Neural cell (in vitro differentiated cells): ENCODE data around the gene HK1. TPM values are rescaled to one million over a fixed set of nuclear protein-coding genes. Genes with fewer than 3 reads are reported as not detected.
"Not testable (repeated sequence)": the region's sequence is repeated elsewhere in the genome, so short reads cannot be mapped to it uniquely, and the experiment has no call there.

Experiments
- H2AFZ ChIP-seq: fragments of 200-600, 300-800 bp; sonication (generic), shearing (Covaris generic); 2 replicates; pipeline ENCODE4 v1.6.0; 2014; ENCODE audit warnings: low read depth, mild to moderate bottlenecking, antibody characterized with exemption, low read length, moderate library complexity
- H3F3A ChIP-seq: fragments of 200-600 bp; shearing (Covaris generic); 2 replicates; pipeline ENCODE4 v1.6.1; 2016; ENCODE audit warnings: mild to moderate bottlenecking, moderate library complexity, mixed read lengths, antibody characterized with exemption, low read length; ENCODE audit not compliant: insufficient read depth, poor library complexity, severe bottlenecking
- H3K27ac ChIP-seq: fragments of 200-600, 300-800 bp; sonication (generic), shearing (Covaris generic); 2 replicates; pipeline ENCODE4 v1.5.1; 2014; ENCODE audit warnings: mild to moderate bottlenecking, low read length, moderate library complexity
- H3K27me3 ChIP-seq: fragments of 300-800, 200-600 bp; sonication (generic), shearing (Covaris generic); 2 replicates; pipeline ENCODE4 v1.6.0; 2014; ENCODE audit warnings: mild to moderate bottlenecking, low read depth, low read length, moderate library complexity; ENCODE audit not compliant: insufficient read depth
- H3K36me3 ChIP-seq: fragments of 300-800, 200-600 bp; sonication (generic), shearing (Covaris generic); 2 replicates; pipeline ENCODE4 v1.5.1; 2014; ENCODE audit warnings: mild to moderate bottlenecking, antibody characterized with exemption, low read length, moderate library complexity; ENCODE audit not compliant: insufficient read depth
- H3K4me2 ChIP-seq: fragments of 300-800, 200-600 bp; sonication (generic), shearing (Covaris generic); 2 replicates; pipeline ENCODE4 v1.6.0; 2014; ENCODE audit warnings: mild to moderate bottlenecking, low read length
- H3K4me3 ChIP-seq: fragments of 300-800, 200-600 bp; sonication (generic), shearing (Covaris generic); 2 replicates; pipeline ENCODE4 v1.5.1; 2014; ENCODE audit warnings: mild to moderate bottlenecking, low read length, moderate library complexity
- H3K79me2 ChIP-seq: fragments of 200-600 bp; shearing (Covaris generic); replicated peaks from 2 replicates; pipeline ENCODE4 v1.6.0; 2014; ENCODE audit warnings: mild to moderate bottlenecking, low read length, moderate library complexity; ENCODE audit not compliant: insufficient read depth
- H3K9ac ChIP-seq: fragments of 300-800, 200-600 bp; sonication (generic), shearing (Covaris generic); 2 replicates; pipeline ENCODE4 v1.6.1; 2016; ENCODE audit warnings: mild to moderate bottlenecking, low read length, mixed read lengths
- H3K9me2 ChIP-seq: fragments of 200-600 bp; shearing (Covaris generic); 2 replicates; pipeline ENCODE4 v1.6.1; 2016; ENCODE audit warnings: mild to moderate bottlenecking, low read length, mixed read lengths; ENCODE audit not compliant: insufficient read depth
- H3K9me3 ChIP-seq: fragments of 200-600, 300-800 bp; sonication (generic), shearing (Covaris generic); 2 replicates; pipeline ENCODE4 v1.6.1; 2016; ENCODE audit warnings: mild to moderate bottlenecking, mixed run types, low read length, moderate library complexity, mixed read lengths
- H4K20me1 ChIP-seq: fragments of 200-600 bp; shearing (Covaris generic); 2 replicates; pipeline ENCODE4 v1.6.1; 2016; ENCODE audit warnings: mild to moderate bottlenecking, mixed run types; ENCODE audit not compliant: insufficient read depth
- EP300 ChIP-seq: fragments of 450-650 bp; conservative IDR thresholded peaks from 2 replicates; pipeline ENCODE4 v1.6.1; 2014; ENCODE audit warnings: antibody characterized with exemption, mild to moderate bottlenecking, moderate library complexity; ENCODE audit not compliant: poor library complexity, severe bottlenecking
- EZH2 ChIP-seq: fragments of 200-600, 300-800 bp; shearing (Covaris generic), sonication (generic); IDR thresholded peaks from 2 replicates; pipeline ENCODE4 v1.6.1; 2014; ENCODE audit warnings: antibody characterized with exemption, low read length, borderline replicate concordance, mild to moderate bottlenecking; ENCODE audit not compliant: insufficient read depth, poor library complexity, severe bottlenecking
- MXI1 ChIP-seq: fragments of 450-650 bp; conservative IDR thresholded peaks from 2 replicates; pipeline ENCODE4 v1.6.1; 2014; ENCODE audit warnings: antibody characterized with exemption, mild to moderate bottlenecking; ENCODE audit not compliant: poor library complexity, severe bottlenecking
- POLR2AphosphoS5 ChIP-seq: IDR thresholded peaks from 2 replicates; pipeline ENCODE4 v1.6.1; 2012
- RAD21 ChIP-seq: fragments of 450-650 bp; conservative IDR thresholded peaks from 2 replicates; pipeline ENCODE4 v1.6.1; 2014; ENCODE audit warnings: antibody characterized with exemption, mild to moderate bottlenecking, moderate library complexity
- SMC3 ChIP-seq: fragments of 450-650 bp; conservative IDR thresholded peaks from 2 replicates; pipeline ENCODE4 v1.6.1; 2014; ENCODE audit warnings: antibody characterized with exemption, mild to moderate bottlenecking, moderate library complexity; ENCODE audit not compliant: poor library complexity
- TAF1 ChIP-seq: IDR thresholded peaks from 2 replicates; pipeline ENCODE4 v1.6.1; 2012; ENCODE audit warnings: low read depth
- polyA plus RNA-seq: library from polyadenylated mRNA; depleted of rRNA; stranded (reverse); fragments of >200 nt; gene quantifications from 2 replicates; pipeline ENCODE4 v1.2.3, GENCODE V29; 2014
- TF ChIP-seq, protein P1 (sequence below): IDR thresholded peaks from 2 replicates; pipeline ENCODE4 v1.6.1; 2012; ENCODE audit warnings: borderline replicate concordance
- TF ChIP-seq, protein P2 (sequence below): fragments of 450-650 bp; IDR thresholded peaks from 2 replicates; pipeline ENCODE4 v1.5.1; 2014; ENCODE audit warnings: antibody characterized with exemption, mild to moderate bottlenecking, moderate library complexity; ENCODE audit not compliant: poor library complexity, severe bottlenecking

Gene HK1
- polyA plus RNA-seq, 1 donor from 2014 or later = 60.5 TPM

DNA sequence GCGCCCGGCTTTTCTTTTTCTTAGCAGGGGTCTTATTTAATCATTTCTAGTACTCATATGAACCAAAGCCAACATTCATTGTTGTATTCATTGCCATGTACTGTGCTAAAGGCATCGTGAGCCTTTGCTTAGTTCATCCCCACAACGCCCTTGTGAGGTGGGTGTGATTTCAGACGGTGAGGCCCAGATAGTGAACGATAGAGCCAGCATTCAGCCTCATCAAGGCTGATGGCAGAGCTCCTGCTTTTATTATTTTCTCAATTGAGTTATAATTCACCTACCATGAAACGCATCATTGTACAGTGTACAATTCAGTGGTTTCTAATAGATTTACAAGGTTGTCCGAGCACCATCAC is 50.1 kb downstream of the HK1 start:
- Histone ChIP-seq H3K27ac (no peak overlapping the region), H3K79me2 (peaks cover 28% of the 10 kb centered on the region), H4K20me1 (no peaks in the 10 kb centered on the region), H3F3A (no peaks in the 10 kb centered on the region), H3K27me3 (no peaks in the 10 kb centered on the region), H3K9me2 (no peaks in the 10 kb centered on the region), H3K9ac (no peak overlapping the region), H3K9me3 (no peaks in the 10 kb centered on the region), H3K4me2 (no peak overlapping the region), H3K36me3 (no peaks in the 10 kb centered on the region), H2AFZ (no peak overlapping the region), H3K4me3 (no peak overlapping the region)
- TF ChIP-seq MXI1 (no peak), EZH2 (no peak), TAF1 (no peak), RAD21 (no peak), SMC3 (no peak)

- not testable (repeated sequence) for H3K4me3 ChIP-seq, H3K36me3 ChIP-seq, H3K9ac ChIP-seq, H3K27me3 ChIP-seq, H3K9me3 ChIP-seq, H3K4me2 ChIP-seq, H4K20me1 ChIP-seq, H3K9me2 ChIP-seq, H3K27ac ChIP-seq, H3F3A ChIP-seq, H2AFZ ChIP-seq
- peaks cover 22% of the 10 kb centered on the region for H3K79me2 ChIP-seq
These were observed 50.6 kb downstream of the HK1 start for GRCh38 chr10:69328888-69329287.

GRCh38 chr10:69329721-69330178 is 51.5 kb downstream of the HK1 start:
- no peaks in the 10 kb centered on the region for H4K20me1 ChIP-seq
- TF ChIP-seq MXI1 = no peak
- TF ChIP-seq TAF1 = no peak
- H3K4me3 ChIP-seq = no peak overlapping the region
- no peak overlapping the region for H3K9ac ChIP-seq
- H2AFZ ChIP-seq = no peak overlapping the region
- H3F3A ChIP-seq = no peaks in the 10 kb centered on the region
- H3K79me2 ChIP-seq = peaks cover 16% of the 10 kb centered on the region
- no peaks in the 10 kb centered on the region for H3K9me2 ChIP-seq
- H3K27me3 ChIP-seq = no peaks in the 10 kb centered on the region
- H3K4me2 ChIP-seq = no peak overlapping the region
- no peaks in the 10 kb centered on the region for H3K9me3 ChIP-seq
- H3K36me3 ChIP-seq = no peaks in the 10 kb centered on the region
- H3K27ac ChIP-seq = no peak overlapping the region

DNA sequence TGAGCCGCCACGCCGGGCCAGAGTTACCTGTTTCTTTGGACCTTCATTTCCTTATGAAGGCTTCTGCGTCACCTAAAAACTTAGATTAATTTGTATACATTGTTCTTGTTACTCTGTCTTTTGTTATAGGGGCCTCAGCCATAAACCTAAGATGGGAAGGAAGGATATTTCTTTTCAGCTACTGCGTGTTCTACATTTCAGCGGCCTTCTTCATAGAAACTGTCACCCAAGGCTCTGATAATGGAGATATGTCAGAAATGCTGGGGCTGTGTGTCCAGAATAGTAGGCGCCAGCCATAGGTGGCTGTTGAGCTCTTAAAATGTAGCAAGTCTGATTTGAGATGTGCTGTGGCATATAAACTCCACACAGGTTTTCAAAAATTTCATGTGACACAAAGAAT is 52.9 kb downstream of the HK1 start:
- Histone ChIP-seq H3K9ac (no peak overlapping the region), H3F3A (no peaks in the 10 kb centered on the region), H3K27me3 (no peaks in the 10 kb centered on the region), H3K79me2 (peaks cover 13% of the 10 kb centered on the region), H3K36me3 (no peaks in the 10 kb centered on the region), H3K9me3 (no peaks in the 10 kb centered on the region), H3K4me3 (no peak overlapping the region), H3K9me2 (no peaks in the 10 kb centered on the region), H2AFZ (no peak overlapping the region), H3K4me2 (no peak overlapping the region), H3K27ac (no peak overlapping the region), H4K20me1 (no peaks in the 10 kb centered on the region)
- TF ChIP-seq MXI1 (no peak), TAF1 (no peak), EZH2 (no peak), EP300 (no peak), POLR2AphosphoS5 (no peak), RAD21 (no peak), SMC3 (no peak)
- TF ChIP-seq, protein P1, sequence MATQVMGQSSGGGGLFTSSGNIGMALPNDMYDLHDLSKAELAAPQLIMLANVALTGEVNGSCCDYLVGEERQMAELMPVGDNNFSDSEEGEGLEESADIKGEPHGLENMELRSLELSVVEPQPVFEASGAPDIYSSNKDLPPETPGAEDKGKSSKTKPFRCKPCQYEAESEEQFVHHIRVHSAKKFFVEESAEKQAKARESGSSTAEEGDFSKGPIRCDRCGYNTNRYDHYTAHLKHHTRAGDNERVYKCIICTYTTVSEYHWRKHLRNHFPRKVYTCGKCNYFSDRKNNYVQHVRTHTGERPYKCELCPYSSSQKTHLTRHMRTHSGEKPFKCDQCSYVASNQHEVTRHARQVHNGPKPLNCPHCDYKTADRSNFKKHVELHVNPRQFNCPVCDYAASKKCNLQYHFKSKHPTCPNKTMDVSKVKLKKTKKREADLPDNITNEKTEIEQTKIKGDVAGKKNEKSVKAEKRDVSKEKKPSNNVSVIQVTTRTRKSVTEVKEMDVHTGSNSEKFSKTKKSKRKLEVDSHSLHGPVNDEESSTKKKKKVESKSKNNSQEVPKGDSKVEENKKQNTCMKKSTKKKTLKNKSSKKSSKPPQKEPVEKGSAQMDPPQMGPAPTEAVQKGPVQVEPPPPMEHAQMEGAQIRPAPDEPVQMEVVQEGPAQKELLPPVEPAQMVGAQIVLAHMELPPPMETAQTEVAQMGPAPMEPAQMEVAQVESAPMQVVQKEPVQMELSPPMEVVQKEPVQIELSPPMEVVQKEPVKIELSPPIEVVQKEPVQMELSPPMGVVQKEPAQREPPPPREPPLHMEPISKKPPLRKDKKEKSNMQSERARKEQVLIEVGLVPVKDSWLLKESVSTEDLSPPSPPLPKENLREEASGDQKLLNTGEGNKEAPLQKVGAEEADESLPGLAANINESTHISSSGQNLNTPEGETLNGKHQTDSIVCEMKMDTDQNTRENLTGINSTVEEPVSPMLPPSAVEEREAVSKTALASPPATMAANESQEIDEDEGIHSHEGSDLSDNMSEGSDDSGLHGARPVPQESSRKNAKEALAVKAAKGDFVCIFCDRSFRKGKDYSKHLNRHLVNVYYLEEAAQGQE = no peak
- TF ChIP-seq, protein P2, sequence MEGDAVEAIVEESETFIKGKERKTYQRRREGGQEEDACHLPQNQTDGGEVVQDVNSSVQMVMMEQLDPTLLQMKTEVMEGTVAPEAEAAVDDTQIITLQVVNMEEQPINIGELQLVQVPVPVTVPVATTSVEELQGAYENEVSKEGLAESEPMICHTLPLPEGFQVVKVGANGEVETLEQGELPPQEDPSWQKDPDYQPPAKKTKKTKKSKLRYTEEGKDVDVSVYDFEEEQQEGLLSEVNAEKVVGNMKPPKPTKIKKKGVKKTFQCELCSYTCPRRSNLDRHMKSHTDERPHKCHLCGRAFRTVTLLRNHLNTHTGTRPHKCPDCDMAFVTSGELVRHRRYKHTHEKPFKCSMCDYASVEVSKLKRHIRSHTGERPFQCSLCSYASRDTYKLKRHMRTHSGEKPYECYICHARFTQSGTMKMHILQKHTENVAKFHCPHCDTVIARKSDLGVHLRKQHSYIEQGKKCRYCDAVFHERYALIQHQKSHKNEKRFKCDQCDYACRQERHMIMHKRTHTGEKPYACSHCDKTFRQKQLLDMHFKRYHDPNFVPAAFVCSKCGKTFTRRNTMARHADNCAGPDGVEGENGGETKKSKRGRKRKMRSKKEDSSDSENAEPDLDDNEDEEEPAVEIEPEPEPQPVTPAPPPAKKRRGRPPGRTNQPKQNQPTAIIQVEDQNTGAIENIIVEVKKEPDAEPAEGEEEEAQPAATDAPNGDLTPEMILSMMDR = no peak
